ENCODE measurements around the gene TSPAN14.

GRCh38 chr10:80555415-80555814 lies 101.3 kb downstream of the TSPAN14 start:
- no peak for TF ChIP-seq POLR2A (IDR thresholded peaks at IDR 0.05)
- TF ChIP-seq, protein P1, sequence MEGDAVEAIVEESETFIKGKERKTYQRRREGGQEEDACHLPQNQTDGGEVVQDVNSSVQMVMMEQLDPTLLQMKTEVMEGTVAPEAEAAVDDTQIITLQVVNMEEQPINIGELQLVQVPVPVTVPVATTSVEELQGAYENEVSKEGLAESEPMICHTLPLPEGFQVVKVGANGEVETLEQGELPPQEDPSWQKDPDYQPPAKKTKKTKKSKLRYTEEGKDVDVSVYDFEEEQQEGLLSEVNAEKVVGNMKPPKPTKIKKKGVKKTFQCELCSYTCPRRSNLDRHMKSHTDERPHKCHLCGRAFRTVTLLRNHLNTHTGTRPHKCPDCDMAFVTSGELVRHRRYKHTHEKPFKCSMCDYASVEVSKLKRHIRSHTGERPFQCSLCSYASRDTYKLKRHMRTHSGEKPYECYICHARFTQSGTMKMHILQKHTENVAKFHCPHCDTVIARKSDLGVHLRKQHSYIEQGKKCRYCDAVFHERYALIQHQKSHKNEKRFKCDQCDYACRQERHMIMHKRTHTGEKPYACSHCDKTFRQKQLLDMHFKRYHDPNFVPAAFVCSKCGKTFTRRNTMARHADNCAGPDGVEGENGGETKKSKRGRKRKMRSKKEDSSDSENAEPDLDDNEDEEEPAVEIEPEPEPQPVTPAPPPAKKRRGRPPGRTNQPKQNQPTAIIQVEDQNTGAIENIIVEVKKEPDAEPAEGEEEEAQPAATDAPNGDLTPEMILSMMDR (IDR thresholded peaks at IDR 0.05), result no peak

Data from lower leg skin (tissue), 3 donors.